H9 (cell line): Measurements from ENCODE around the gene HADH. TPM values are rescaled to one million over a fixed set of nuclear protein-coding genes. Genes with fewer than 3 reads are reported as not detected.

Source experiments
- DNase-seq: peaks from one replicate; pipeline ENCODE4 v3.0.0-alpha.2; 2017
- H2AFZ ChIP-seq: one replicate; pipeline ENCODE4 v1.6.1; 2013; ENCODE audit warnings: mild to moderate bottlenecking, low read length, control low read depth, moderate library complexity
- H2AK5ac ChIP-seq: 2 replicates; pipeline ENCODE4 v1.6.1; 2013; ENCODE audit warnings: low read length, control low read depth, mixed read lengths; ENCODE audit not compliant: insufficient read length
- H2BK120ac ChIP-seq: one replicate; pipeline ENCODE4 v1.6.1; 2013; ENCODE audit warnings: low read depth, mild to moderate bottlenecking, low read length, control low read depth, inconsistent platforms; ENCODE audit not compliant: poor library complexity, severe bottlenecking
- H2BK12ac ChIP-seq: 2 replicates; pipeline ENCODE4 v1.6.1; 2013; ENCODE audit warnings: low read length, control low read depth, mixed read lengths, low read depth; ENCODE audit not compliant: insufficient read length
- H2BK15ac ChIP-seq: 2 replicates; pipeline ENCODE4 v1.6.1; 2013; ENCODE audit warnings: low read depth, low read length, control low read depth
- H2BK20ac ChIP-seq: one replicate; pipeline ENCODE4 v1.6.1; 2013; ENCODE audit warnings: low read depth, mild to moderate bottlenecking, low read length, control low read depth, inconsistent platforms; ENCODE audit not compliant: poor library complexity, severe bottlenecking
- H2BK5ac ChIP-seq: 2 replicates; pipeline ENCODE4 v1.6.1; 2013; ENCODE audit warnings: low read length, control low read depth, mixed read lengths; ENCODE audit not compliant: insufficient read length
- H3K14ac ChIP-seq: 2 replicates; pipeline ENCODE4 v1.6.1; 2013; ENCODE audit warnings: low read length, control low read depth; ENCODE audit not compliant: insufficient read depth
- H3K18ac ChIP-seq: 2 replicates; pipeline ENCODE4 v1.6.1; 2013; ENCODE audit warnings: low read depth, mild to moderate bottlenecking, mixed read lengths, low read length, control low read depth; ENCODE audit not compliant: insufficient read length
- H3K23ac ChIP-seq: 2 replicates; pipeline ENCODE4 v1.6.1; 2013; ENCODE audit warnings: low read length, control low read depth, mixed read lengths, low read depth; ENCODE audit not compliant: insufficient read length
- H3K23me2 ChIP-seq: 2 replicates; pipeline ENCODE4 v1.6.1; 2013; ENCODE audit warnings: low read depth, mild to moderate bottlenecking, mixed read lengths, low read length, control low read depth; ENCODE audit not compliant: insufficient read length, poor library complexity, severe bottlenecking
- H3K27ac ChIP-seq: 2 replicates; pipeline ENCODE4 v1.5.1; 2013; ENCODE audit warnings: low read length, control low read depth, mixed read lengths, low read depth; ENCODE audit not compliant: insufficient read length
- H3K27me3 ChIP-seq: 2 replicates; pipeline ENCODE4 v1.6.1; 2013; ENCODE audit warnings: low read length, control low read depth, inconsistent platforms; ENCODE audit not compliant: insufficient read depth
- H3K4ac ChIP-seq: 2 replicates; pipeline ENCODE4 v1.6.1; 2013; ENCODE audit warnings: low read depth, mild to moderate bottlenecking, control low read depth, inconsistent platforms, low read length, moderate library complexity
- H3K4me1 ChIP-seq: 2 replicates; pipeline ENCODE4 v1.6.1; 2013; ENCODE audit warnings: low read length, control low read depth, inconsistent platforms; ENCODE audit not compliant: insufficient read depth
- H3K4me2 ChIP-seq: 2 replicates; pipeline ENCODE4 v1.6.1; 2013; ENCODE audit warnings: low read length, control low read depth, mixed read lengths; ENCODE audit not compliant: insufficient read length, insufficient read depth
- H3K56ac ChIP-seq: 2 replicates; pipeline ENCODE4 v1.6.1; 2013; ENCODE audit warnings: low read depth, mild to moderate bottlenecking, mixed read lengths, low read length, control low read depth; ENCODE audit not compliant: insufficient read length
- H3K79me1 ChIP-seq: 2 replicates; pipeline ENCODE4 v1.6.1; 2013; ENCODE audit warnings: low read depth, mild to moderate bottlenecking, moderate library complexity, low read length, control low read depth, inconsistent platforms; ENCODE audit not compliant: insufficient read depth, poor library complexity, severe bottlenecking
- H3K79me2 ChIP-seq: 2 replicates; pipeline ENCODE4 v1.6.1; 2013; ENCODE audit warnings: low read length, control low read depth, inconsistent platforms; ENCODE audit not compliant: insufficient read depth
- H3K9ac ChIP-seq: 2 replicates; pipeline ENCODE4 v1.6.1; 2013; ENCODE audit warnings: low read length, control low read depth, mixed read lengths; ENCODE audit not compliant: insufficient read length; ENCODE audit errors: extremely low read depth
- H3K9me3 ChIP-seq: one replicate; pipeline ENCODE4 v1.6.1; 2013; ENCODE audit warnings: low read depth, low read length, inconsistent platforms; ENCODE audit not compliant: control insufficient read depth
- H3T11ph ChIP-seq: one replicate; pipeline ENCODE4 v1.6.1; 2013; ENCODE audit warnings: mild to moderate bottlenecking, low read length, control low read depth, inconsistent platforms
- H4K20me1 ChIP-seq: one replicate; pipeline ENCODE4 v1.6.1; 2013; ENCODE audit not compliant: control insufficient read depth, insufficient read length, insufficient read depth
- H4K5ac ChIP-seq: 2 replicates; pipeline ENCODE4 v1.6.1; 2013; ENCODE audit warnings: low read depth, mild to moderate bottlenecking, mixed read lengths, low read length, control low read depth; ENCODE audit not compliant: insufficient read length
- H4K8ac ChIP-seq: replicated peaks from 2 replicates; pipeline ENCODE4 v1.6.1; 2013; ENCODE audit warnings: low read length, control low read depth, mixed read lengths, low read depth; ENCODE audit not compliant: insufficient read length
- H4K91ac ChIP-seq: 2 replicates; pipeline ENCODE4 v1.6.1; 2013; ENCODE audit warnings: low read depth, mild to moderate bottlenecking, moderate library complexity, mixed read lengths, low read length, control low read depth; ENCODE audit not compliant: insufficient read length
- H3K27ac Mint-ChIP-seq, 3 experiments: 2 replicates in 2 of 3; 3 replicates in 1 of 3; pipeline ENCODE4 v1.8.0; 2020 to 2021; ENCODE audit warnings: mixed read lengths in 3 of 3, mild to moderate bottlenecking in 1 of 3, moderate library complexity in 1 of 3
- H3K27me3 Mint-ChIP-seq: 2 replicates; pipeline ENCODE4 v1.8.0; 2021; ENCODE audit warnings: low read depth, mild to moderate bottlenecking, moderate library complexity, mixed read lengths
- H3K36me3 Mint-ChIP-seq, 3 experiments: 2 replicates in 2 of 3; 3 replicates in 1 of 3; pipeline ENCODE4 v1.8.0; 2020 to 2021; ENCODE audit warnings: low read depth in 3 of 3, mixed read lengths in 3 of 3; ENCODE audit not compliant: insufficient read depth in 1 of 3
- H3K4me1 Mint-ChIP-seq, 2 experiments: 2 replicates each; pipeline ENCODE4 v1.8.0; 2020; ENCODE audit warnings: mixed read lengths in 2 of 2
- H3K4me3 Mint-ChIP-seq, 2 experiments: 2 replicates in 1 of 2; 3 replicates in 1 of 2; pipeline ENCODE4 v1.8.0; 2020 to 2021; ENCODE audit warnings: mild to moderate bottlenecking in 2 of 2, mixed read lengths in 2 of 2, moderate library complexity in 1 of 2
- H3K9me3 Mint-ChIP-seq, 2 experiments: 2 replicates in 1 of 2; 3 replicates in 1 of 2; pipeline ENCODE4 v1.8.0; 2020; ENCODE audit warnings: mild to moderate bottlenecking in 2 of 2, mixed read lengths in 2 of 2, moderate library complexity in 1 of 2
- WGBS: extraction: QIAGEN DNeasy Blood & Tissue Kit; methylation state at CpG from one replicate; pipeline ENCODE4 v1.1.7; 2013; ENCODE audit warnings: missing lambda C conversion rate, low lambda C conversion rate, mixed read lengths; ENCODE audit not compliant: insufficient read length; ENCODE audit errors: extremely low coverage; 5-methylcytosine and 5-hydroxymethylcytosine counted together
- total RNA-seq: library from RNA; stranded (reverse); gene quantifications from 2 replicates; pipeline ENCODE4 v1.2.1, GENCODE V29; 2021
- TF ChIP-seq, protein P1 (sequence below): fragments of 200-600 bp; sonication (generic); conservative IDR thresholded peaks from 3 replicates; pipeline ENCODE4 v1.8.0; 2021; ENCODE audit warnings: antibody characterized with exemption, mild to moderate bottlenecking

Gene HADH
- total RNA-seq, 1 experiment from 2014 or later, result 44.4 TPM

DNA sequence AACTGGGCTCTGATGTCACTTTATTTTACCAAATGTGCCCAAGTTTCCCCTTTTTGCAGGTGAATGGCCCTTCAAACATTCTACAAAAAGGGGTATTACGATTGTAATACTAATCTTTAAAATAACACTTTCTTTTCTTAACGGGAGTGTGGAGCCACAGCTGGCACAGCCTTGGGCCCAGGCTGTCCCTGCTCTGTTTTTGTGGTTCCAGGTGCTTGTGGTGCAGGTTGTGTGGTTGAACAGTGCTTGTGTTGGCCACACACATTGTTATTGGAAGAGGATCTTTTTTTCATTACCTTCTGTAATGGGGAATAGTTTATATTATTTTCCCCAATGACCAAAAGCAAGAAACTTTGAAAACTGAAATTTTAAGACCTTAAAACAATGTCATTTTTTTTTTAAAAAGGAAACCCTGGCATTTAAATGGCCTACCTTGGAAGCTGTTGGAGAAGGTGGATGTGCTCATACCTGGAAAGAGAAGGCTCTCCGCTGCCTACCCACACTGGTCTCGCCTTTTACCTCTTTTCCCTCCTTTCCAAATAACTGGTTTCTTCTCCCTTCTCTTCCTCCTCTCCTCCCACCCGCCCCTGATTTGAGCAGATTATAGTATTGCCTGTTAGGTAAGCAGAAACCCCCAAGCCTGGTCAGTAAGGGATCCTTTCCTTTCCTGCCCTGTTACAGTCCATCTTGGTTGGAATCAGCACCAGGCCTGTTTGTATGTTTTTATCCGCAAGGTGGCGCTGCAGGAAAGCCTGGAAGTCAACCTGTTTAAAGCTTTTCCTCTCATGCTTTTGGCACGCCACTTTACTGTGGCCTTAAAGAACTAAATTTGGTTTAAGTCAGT, 28.6 kb downstream of the HADH start:
- Histone ChIP-seq H3K4ac (no peak overlapping the region), H2BK20ac (no peak overlapping the region), H3K23ac (no peak overlapping the region), H3K27ac (no peak overlapping the region), H4K5ac (no peak overlapping the region), H4K8ac (no peak overlapping the region), H2BK5ac (no peak overlapping the region), H3K79me2 (no peaks in the 10 kb centered on the region), H3K18ac (no peak overlapping the region), H2BK12ac (no peak overlapping the region), H4K20me1 (no peaks in the 10 kb centered on the region), H2AFZ (no peak overlapping the region), H2AK5ac (no peak overlapping the region), H2BK15ac (no peak overlapping the region), H3T11ph (no peak overlapping the region), H3K79me1 (no peaks in the 10 kb centered on the region), H3K23me2 (no peaks in the 10 kb centered on the region), H3K4me2 (no peak overlapping the region), H3K4me1 (no peaks in the 10 kb centered on the region), H3K9me3 (no peaks in the 10 kb centered on the region), H3K14ac (no peak overlapping the region), H3K9ac (no peak overlapping the region), H2BK120ac (no peak overlapping the region), H4K91ac (no peak overlapping the region), H3K56ac (no peak overlapping the region), H3K27me3 (no peaks in the 10 kb centered on the region)
- Mint-ChIP-seq H3K9me3 (no peaks in the 10 kb centered on the region), H3K4me1 (peaks cover 3 to 6% of the 10 kb centered on the region in 2 experiments; a peak in 3 of 4 replicates), H3K4me3 (no peak overlapping the region), H3K27me3 (no peaks in the 10 kb centered on the region), H3K36me3 (peaks cover 29 to 61% (median 41%) of the 10 kb centered on the region in 3 experiments), H3K27ac (peak overlapping the region in 1 of 3 experiments; percentile 45; a peak in 1 of 7 replicates)
- TF ChIP-seq, protein P1, sequence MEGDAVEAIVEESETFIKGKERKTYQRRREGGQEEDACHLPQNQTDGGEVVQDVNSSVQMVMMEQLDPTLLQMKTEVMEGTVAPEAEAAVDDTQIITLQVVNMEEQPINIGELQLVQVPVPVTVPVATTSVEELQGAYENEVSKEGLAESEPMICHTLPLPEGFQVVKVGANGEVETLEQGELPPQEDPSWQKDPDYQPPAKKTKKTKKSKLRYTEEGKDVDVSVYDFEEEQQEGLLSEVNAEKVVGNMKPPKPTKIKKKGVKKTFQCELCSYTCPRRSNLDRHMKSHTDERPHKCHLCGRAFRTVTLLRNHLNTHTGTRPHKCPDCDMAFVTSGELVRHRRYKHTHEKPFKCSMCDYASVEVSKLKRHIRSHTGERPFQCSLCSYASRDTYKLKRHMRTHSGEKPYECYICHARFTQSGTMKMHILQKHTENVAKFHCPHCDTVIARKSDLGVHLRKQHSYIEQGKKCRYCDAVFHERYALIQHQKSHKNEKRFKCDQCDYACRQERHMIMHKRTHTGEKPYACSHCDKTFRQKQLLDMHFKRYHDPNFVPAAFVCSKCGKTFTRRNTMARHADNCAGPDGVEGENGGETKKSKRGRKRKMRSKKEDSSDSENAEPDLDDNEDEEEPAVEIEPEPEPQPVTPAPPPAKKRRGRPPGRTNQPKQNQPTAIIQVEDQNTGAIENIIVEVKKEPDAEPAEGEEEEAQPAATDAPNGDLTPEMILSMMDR, result peak; percentile 90
- DNase-seq, result peak; percentile 76
- WGBS, result no CpG with 5 or more reads among the region's 8 CpGs
